Glomerular visceral epithelial cell (primary cell): ENCODE results near the gene IGFBP5.

Experiments used
- DNase-seq: peaks from one replicate; pipeline ENCODE4 v3.0.0-alpha.2; 2016; ENCODE audit errors: extremely low spot score

Gene IGFBP5

GRCh38 chr2:216695401-216695821 lies at the start of gene IGFBP5:
TSS of gene IGFBP5 (minus strand) at chr2:216695549. CDS start at chr2:216694775, 774 bp downstream.
- DNase-seq: peak; percentile 81

- DNase-seq: no peak
These were observed 48.4 kb upstream of the IGFBP5 start for GRCh38 chr2:216743781-216744180.

GRCh38 chr2:216742411-216742810 lies 47.1 kb upstream of the IGFBP5 start:
- DNase-seq: no peak

GRCh38 chr2:216741223-216741593 lies 45.9 kb upstream of the IGFBP5 start:
- DNase-seq: no peak

GRCh38 chr2:216740557-216741222 lies 45.3 kb upstream of the IGFBP5 start:
- no peak for DNase-seq

- no peak for DNase-seq
These were observed 43.7 kb upstream of the IGFBP5 start for GRCh38 chr2:216739035-216739434.

GRCh38 chr2:216737676-216738075 lies 42.3 kb upstream of the IGFBP5 start:
- no peak for DNase-seq

- no peak for DNase-seq
These were observed 41.0 kb upstream of the IGFBP5 start for GRCh38 chr2:216736326-216736725.

- DNase-seq: no peak
These were observed 40.3 kb upstream of the IGFBP5 start for GRCh38 chr2:216735668-216736067.

GRCh38 chr2:216735086-216735485 lies 39.7 kb upstream of the IGFBP5 start:
- DNase-seq: no peak

- no peak for DNase-seq
These were observed 37.7 kb upstream of the IGFBP5 start for GRCh38 chr2:216733046-216733445.

- no peak for DNase-seq
These were observed 37.0 kb upstream of the IGFBP5 start for GRCh38 chr2:216732334-216732733.

- DNase-seq: no peak
These were observed 36.1 kb upstream of the IGFBP5 start for GRCh38 chr2:216731465-216731864.

GRCh38 chr2:216730871-216731270 lies 35.5 kb upstream of the IGFBP5 start:
- no peak for DNase-seq

GRCh38 chr2:216727346-216728122 lies 32.2 kb upstream of the IGFBP5 start:
- no peak for DNase-seq

- no peak for DNase-seq
These were observed 28.8 kb upstream of the IGFBP5 start for GRCh38 chr2:216724190-216724589.

GRCh38 chr2:216721141-216721540 lies 25.8 kb upstream of the IGFBP5 start:
- DNase-seq: no peak

- no peak for DNase-seq
These were observed 25.4 kb upstream of the IGFBP5 start for GRCh38 chr2:216720722-216721121.

GRCh38 chr2:216717907-216718615 lies 22.7 kb upstream of the IGFBP5 start:
- DNase-seq: no peak

GRCh38 chr2:216717491-216717901 lies 22.1 kb upstream of the IGFBP5 start:
- DNase-seq: no peak

- DNase-seq: no peak
These were observed 20.8 kb upstream of the IGFBP5 start for GRCh38 chr2:216716109-216716508.

- DNase-seq: no peak
These were observed 20.1 kb upstream of the IGFBP5 start for GRCh38 chr2:216715402-216715974.
